Calu3 (cell line): ENCODE data around the gene POLD3. TPM values are rescaled to one million over a fixed set of nuclear protein-coding genes. Genes with fewer than 3 reads are reported as not detected.
A peak's percentile ranks its signal among the peaks of the same experiment; 100 is the strongest.
"Not testable (repeated sequence)": the region's sequence is repeated elsewhere in the genome, so short reads cannot be mapped to it uniquely, and the experiment has no call there.

ENCODE experiments used
- BruUV-seq: library from RNA; stranded (reverse); fragments of 400-500 nt; replicated peaks from 2 replicates; lab custom pipeline; 2021; lab: Mats Ljungman, UMichigan
- CTCF ChIA-PET: fragments of 300-600 bp; sonication (Branson Sonifier 250); formaldehyde crosslinking; loops from one replicate; lab custom pipeline; 2022; ENCODE audit warnings: antibody characterized with exemption; lab: Charles Lee
- DNase-seq: peaks from one replicate; pipeline ENCODE4 v3.0.0; 2022
- H3K27ac Mint-ChIP-seq: one replicate; pipeline ENCODE4 v1.8.0; 2022; ENCODE audit warnings: mixed read lengths; ENCODE audit not compliant: unreplicated experiment
- H3K27me3 Mint-ChIP-seq: one replicate; pipeline ENCODE4 v1.8.0; 2022; ENCODE audit warnings: mixed read lengths; ENCODE audit not compliant: unreplicated experiment
- H3K36me3 Mint-ChIP-seq: one replicate; pipeline ENCODE4 v1.8.0; 2022; ENCODE audit warnings: mild to moderate bottlenecking, moderate library complexity, mixed read lengths; ENCODE audit not compliant: insufficient read depth, unreplicated experiment
- H3K4me1 Mint-ChIP-seq: one replicate; pipeline ENCODE4 v1.8.0; 2022; ENCODE audit warnings: mild to moderate bottlenecking, low read depth, mixed read lengths; ENCODE audit not compliant: unreplicated experiment
- H3K4me3 Mint-ChIP-seq: one replicate; pipeline ENCODE4 v1.8.0; 2022; ENCODE audit warnings: mild to moderate bottlenecking, low read depth, moderate library complexity, mixed read lengths; ENCODE audit not compliant: unreplicated experiment
- H3K9me3 Mint-ChIP-seq: one replicate; pipeline ENCODE4 v1.8.0; 2022; ENCODE audit warnings: low read depth, mixed read lengths; ENCODE audit not compliant: unreplicated experiment
- CTCF ChIP-seq: fragments of 200-600 bp; IDR thresholded peaks from one replicate; pipeline ENCODE4 v1.8.0; 2022; ENCODE audit warnings: antibody characterized with exemption; ENCODE audit not compliant: unreplicated experiment
- intact Hi-C: fragments of 100-400 bp; cut with micrococcal nuclease; formaldehyde crosslinking; loops from one replicate; pipeline ENCODE4 v1.10.0; 2022; ENCODE audit not compliant: unreplicated experiment
- total RNA-seq: library from RNA; stranded (reverse); gene quantifications from 2 replicates; pipeline ENCODE4 v1.2.3, GENCODE V29; 2022

Gene POLD3
- total RNA-seq, 1 experiment from 2014 or later, result 25.1 TPM

GRCh38 chr11:74583024-74583624 is 9.3 kb upstream of the POLD3 start:
- no peaks in the 10 kb centered on the region for H3K9me3 Mint-ChIP-seq
- TF ChIP-seq CTCF, result no peak
- CTCF ChIA-PET, result no interaction called here
- H3K36me3 Mint-ChIP-seq, result no peaks in the 10 kb centered on the region
- no peak overlapping the region for H3K27ac Mint-ChIP-seq
- intact Hi-C loops, result no loop called here
- no peak for DNase-seq
- no peaks in the 10 kb centered on the region for H3K4me1 Mint-ChIP-seq
- BruUV-seq, result no TSS peak
- H3K27me3 Mint-ChIP-seq, result no peaks in the 10 kb centered on the region
- no peak overlapping the region for H3K4me3 Mint-ChIP-seq

GRCh38 chr11:74590492-74590891 is 1.9 kb upstream of the POLD3 start:
- H3K9me3 Mint-ChIP-seq, H3K4me3 Mint-ChIP-seq, H3K27ac Mint-ChIP-seq, DNase-seq, intact Hi-C loops, BruUV-seq, H3K27me3 Mint-ChIP-seq: not testable (repeated sequence)
- H3K36me3 Mint-ChIP-seq, result peaks cover 23% of the 10 kb centered on the region
- CTCF ChIA-PET, result interaction anchor here (0.7 kb wide), 1 partner anchor 20 kb away, joined by 4 read pairs; no protein-coding TSS in a partner anchor
- H3K4me1 Mint-ChIP-seq, result peaks cover 20% of the 10 kb centered on the region

- no TSS peak for BruUV-seq
- peak; percentile 11 for DNase-seq
- no peaks in the 10 kb centered on the region for H3K9me3 Mint-ChIP-seq
- intact Hi-C loops, result no loop called here
- peaks cover 23% of the 10 kb centered on the region for H3K36me3 Mint-ChIP-seq
- H3K4me1 Mint-ChIP-seq, result peaks cover 20% of the 10 kb centered on the region
- H3K27ac Mint-ChIP-seq, result peak overlapping the region; percentile 92
- TF ChIP-seq CTCF, result no peak
- CTCF ChIA-PET, result interaction anchor here (0.6 to 0.9 kb wide), 2 partner anchors 10 to 777 kb away, joined by 4 to 5 read pairs; no protein-coding TSS in a partner anchor
- H3K27me3 Mint-ChIP-seq, result no peaks in the 10 kb centered on the region
- H3K4me3 Mint-ChIP-seq, result peak overlapping the region; percentile 93
Observed at GRCh38 chr11:74592063-74592440, 330 bp upstream of the POLD3 start.

GRCh38 chr11:74593463-74593862 is 1.1 kb downstream of the POLD3 start:
- Mint-ChIP-seq H3K27ac (peak overlapping the region; percentile 92), H3K4me3 (peak overlapping the region; percentile 93), H3K27me3 (no peaks in the 10 kb centered on the region), H3K4me1 (peaks cover 20% of the 10 kb centered on the region), H3K9me3 (no peaks in the 10 kb centered on the region), H3K36me3 (peaks cover 23% of the 10 kb centered on the region)
- DNase-seq, result no peak
- BruUV-seq, result no TSS peak
- TF ChIP-seq CTCF, result no peak
- intact Hi-C loops, result no loop called here
- CTCF ChIA-PET, result interaction anchor here (0.6 kb wide), 1 partner anchor 1447 kb away, joined by 3 read pairs; no protein-coding TSS in a partner anchor
